Neural progenitor cell (in vitro differentiated cells): Measurements from ENCODE around the gene PARP16. TPM values are rescaled to one million over a fixed set of nuclear protein-coding genes. Genes with fewer than 3 reads are reported as not detected.

Source experiments
- DNase-seq: peaks from one replicate; pipeline ENCODE4 v3.0.0-alpha.2; 2016; ENCODE audit warnings: low spot score
- H2AFZ ChIP-seq: fragments of 200-600 bp; sonication (generic); replicated peaks from 2 replicates; pipeline ENCODE4 v1.6.1; 2016; ENCODE audit warnings: antibody characterized with exemption
- H3F3A ChIP-seq: fragments of 200-600 bp; sonication (generic); 2 replicates; pipeline ENCODE4 v1.6.1; 2016; ENCODE audit warnings: antibody characterized with exemption, low read depth
- H3K27ac ChIP-seq: fragments of 200-600 bp; sonication (generic); 2 replicates; pipeline ENCODE4 v1.5.1; 2016; ENCODE audit warnings: mild to moderate bottlenecking
- H3K27me3 ChIP-seq: fragments of 200-600 bp; sonication (generic); 2 replicates; pipeline ENCODE4 v1.6.1; 2016; ENCODE audit warnings: mild to moderate bottlenecking, moderate library complexity
- H3K36me3 ChIP-seq: fragments of 200-600 bp; sonication (generic); 2 replicates; pipeline ENCODE4 v1.5.1; 2016
- H3K4me1 ChIP-seq: fragments of 200-600 bp; sonication (generic); 2 replicates; pipeline ENCODE4 v1.6.1; 2016; ENCODE audit warnings: mixed run types
- H3K4me2 ChIP-seq: fragments of 200-600 bp; sonication (generic); 2 replicates; pipeline ENCODE4 v1.6.1; 2016
- H3K4me3 ChIP-seq: fragments of 200-600 bp; sonication (generic); 2 replicates; pipeline ENCODE4 v1.5.1; 2016
- H3K79me2 ChIP-seq: fragments of 200-600 bp; sonication (generic); 2 replicates; pipeline ENCODE4 v1.6.1; 2016; ENCODE audit warnings: low read depth
- H3K9ac ChIP-seq: fragments of 200-600 bp; sonication (generic); 2 replicates; pipeline ENCODE4 v1.6.1; 2016
- H3K9me3 ChIP-seq: fragments of 200-600 bp; sonication (generic); 2 replicates; pipeline ENCODE4 v1.5.1; 2016; ENCODE audit warnings: low read depth
- H4K20me1 ChIP-seq: fragments of 200-600 bp; sonication (generic); 2 replicates; pipeline ENCODE4 v1.6.1; 2016; ENCODE audit warnings: low read depth
- H3K27ac Mint-ChIP-seq: 3 replicates; pipeline ENCODE4 v1.8.0; 2021; ENCODE audit warnings: mixed read lengths
- H3K27me3 Mint-ChIP-seq: 2 replicates; pipeline ENCODE4 v1.8.0; 2022; ENCODE audit warnings: low read depth, mild to moderate bottlenecking, inconsistent platforms, moderate library complexity, mixed read lengths; ENCODE audit not compliant: insufficient read depth
- H3K36me3 Mint-ChIP-seq: 3 replicates; pipeline ENCODE4 v1.8.0; 2021; ENCODE audit warnings: mixed read lengths
- H3K4me1 Mint-ChIP-seq: 3 replicates; pipeline ENCODE4 v1.8.0; 2021; ENCODE audit warnings: mixed read lengths
- H3K4me3 Mint-ChIP-seq: 3 replicates; pipeline ENCODE4 v1.8.0; 2021; ENCODE audit warnings: mild to moderate bottlenecking, moderate library complexity, mixed read lengths
- H3K9me3 Mint-ChIP-seq: 3 replicates; pipeline ENCODE4 v1.8.0; 2020; ENCODE audit warnings: mixed read lengths
- EZH2 ChIP-seq: fragments of 200-600 bp; sonication (generic); IDR thresholded peaks from 2 replicates; pipeline ENCODE4 v1.6.1; 2017; ENCODE audit warnings: antibody characterized with exemption, mild to moderate bottlenecking, moderate library complexity
- EZH2phosphoT487 ChIP-seq: fragments of 200-600 bp; sonication (generic); IDR thresholded peaks from 2 replicates; pipeline ENCODE4 v1.6.1; 2017; ENCODE audit warnings: antibody characterized with exemption
- total RNA-seq: library from RNA; depleted of rRNA; stranded (reverse); fragments of >200 nt; gene quantifications from 2 replicates; pipeline ENCODE4 v1.2.3, GENCODE V29; 2015; ENCODE audit warnings: low replicate concordance
- TF ChIP-seq, protein P1 (sequence below): fragments of 200-600 bp; sonication (generic); IDR thresholded peaks from 2 replicates; pipeline ENCODE4 v1.5.1; 2017; ENCODE audit warnings: antibody characterized with exemption, mild to moderate bottlenecking

The PARP16 gene, protein sequence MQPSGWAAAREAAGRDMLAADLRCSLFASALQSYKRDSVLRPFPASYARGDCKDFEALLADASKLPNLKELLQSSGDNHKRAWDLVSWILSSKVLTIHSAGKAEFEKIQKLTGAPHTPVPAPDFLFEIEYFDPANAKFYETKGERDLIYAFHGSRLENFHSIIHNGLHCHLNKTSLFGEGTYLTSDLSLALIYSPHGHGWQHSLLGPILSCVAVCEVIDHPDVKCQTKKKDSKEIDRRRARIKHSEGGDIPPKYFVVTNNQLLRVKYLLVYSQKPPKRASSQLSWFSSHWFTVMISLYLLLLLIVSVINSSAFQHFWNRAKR
- 5.7 and 9.4 TPM in 2 replicates for total RNA-seq

DNA sequence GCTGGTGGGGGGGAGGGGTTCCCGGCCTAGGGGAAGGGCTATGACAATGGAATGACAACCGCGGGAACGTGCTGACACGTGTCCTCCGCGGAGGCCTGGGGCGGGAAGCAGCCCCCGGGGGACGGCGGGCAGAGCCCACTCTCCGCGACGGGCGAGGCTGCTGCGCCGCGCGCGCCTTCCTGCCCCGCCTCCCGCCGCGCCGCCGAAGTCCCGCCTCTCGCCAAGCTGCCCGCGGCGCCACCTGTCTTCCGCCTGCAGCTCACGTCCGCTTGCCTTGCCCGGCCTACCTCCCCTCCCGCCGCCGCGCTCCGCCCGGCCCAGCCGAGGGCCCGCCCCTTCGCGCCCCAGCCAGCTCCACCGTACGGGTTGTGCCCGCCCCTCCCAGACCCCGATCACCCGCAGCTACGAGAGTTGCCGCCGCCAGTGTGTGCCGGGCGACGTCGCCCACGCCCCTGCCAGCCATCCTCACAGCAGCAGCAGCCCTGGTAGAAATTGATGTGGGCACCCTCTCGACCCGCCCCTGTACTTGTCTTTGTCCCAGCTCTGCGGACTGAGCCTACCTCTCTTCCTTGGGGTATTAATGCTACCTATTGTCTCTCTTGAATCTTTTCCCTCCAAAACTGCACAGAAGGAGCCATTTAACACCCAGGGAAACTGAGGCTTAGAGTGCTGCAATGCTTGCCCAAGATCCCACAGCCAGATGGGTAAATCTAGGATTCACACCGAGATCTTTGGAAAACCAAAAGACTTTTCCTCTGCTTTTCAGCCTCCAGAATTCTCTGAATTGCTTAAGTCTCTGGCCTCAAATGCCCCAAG, at the start of gene PARP16:
TSS of gene PARP16 (minus strand) at position 180 of the 816 bp plus-strand sequence. CDS start 457 bp downstream, outside the sequence.
- no peaks in the 10 kb centered on the region for H3K9me3 ChIP-seq
- H3K79me2 ChIP-seq: no peaks in the 10 kb centered on the region
- H3F3A ChIP-seq: peaks cover 20% of the 10 kb centered on the region
- DNase-seq: peak; percentile 96
- Mint-ChIP-seq H3K27ac (peak within 1 kb of the TSS; percentile 47), H3K4me1 (peaks cover 19% of the 10 kb centered on the region), H3K36me3 (peaks cover 15% of the 10 kb centered on the region), H3K4me3 (peak within 1 kb of the TSS; percentile 87), H3K27me3 (peaks cover 6% of the 10 kb centered on the region), H3K9me3 (no peaks in the 10 kb centered on the region)
- TF ChIP-seq, protein P1, sequence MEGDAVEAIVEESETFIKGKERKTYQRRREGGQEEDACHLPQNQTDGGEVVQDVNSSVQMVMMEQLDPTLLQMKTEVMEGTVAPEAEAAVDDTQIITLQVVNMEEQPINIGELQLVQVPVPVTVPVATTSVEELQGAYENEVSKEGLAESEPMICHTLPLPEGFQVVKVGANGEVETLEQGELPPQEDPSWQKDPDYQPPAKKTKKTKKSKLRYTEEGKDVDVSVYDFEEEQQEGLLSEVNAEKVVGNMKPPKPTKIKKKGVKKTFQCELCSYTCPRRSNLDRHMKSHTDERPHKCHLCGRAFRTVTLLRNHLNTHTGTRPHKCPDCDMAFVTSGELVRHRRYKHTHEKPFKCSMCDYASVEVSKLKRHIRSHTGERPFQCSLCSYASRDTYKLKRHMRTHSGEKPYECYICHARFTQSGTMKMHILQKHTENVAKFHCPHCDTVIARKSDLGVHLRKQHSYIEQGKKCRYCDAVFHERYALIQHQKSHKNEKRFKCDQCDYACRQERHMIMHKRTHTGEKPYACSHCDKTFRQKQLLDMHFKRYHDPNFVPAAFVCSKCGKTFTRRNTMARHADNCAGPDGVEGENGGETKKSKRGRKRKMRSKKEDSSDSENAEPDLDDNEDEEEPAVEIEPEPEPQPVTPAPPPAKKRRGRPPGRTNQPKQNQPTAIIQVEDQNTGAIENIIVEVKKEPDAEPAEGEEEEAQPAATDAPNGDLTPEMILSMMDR: peak; percentile 43
- TF ChIP-seq EZH2phosphoT487 (no peak), EZH2 (no peak)
- peak within 1 kb of the TSS; percentile 58 for H3K4me3 ChIP-seq
- H2AFZ ChIP-seq: peak within 1 kb of the TSS; percentile 62
- peak within 1 kb of the TSS; percentile 43 for H3K27ac ChIP-seq
- H4K20me1 ChIP-seq: no peaks in the 10 kb centered on the region
- H3K27me3 ChIP-seq: peaks cover 11% of the 10 kb centered on the region
- H3K4me2 ChIP-seq: peak within 1 kb of the TSS; percentile 77
- peaks cover 6% of the 10 kb centered on the region for H3K4me1 ChIP-seq
- no peak within 1 kb of the TSS for H3K9ac ChIP-seq
- no peaks in the 10 kb centered on the region for H3K36me3 ChIP-seq

DNA sequence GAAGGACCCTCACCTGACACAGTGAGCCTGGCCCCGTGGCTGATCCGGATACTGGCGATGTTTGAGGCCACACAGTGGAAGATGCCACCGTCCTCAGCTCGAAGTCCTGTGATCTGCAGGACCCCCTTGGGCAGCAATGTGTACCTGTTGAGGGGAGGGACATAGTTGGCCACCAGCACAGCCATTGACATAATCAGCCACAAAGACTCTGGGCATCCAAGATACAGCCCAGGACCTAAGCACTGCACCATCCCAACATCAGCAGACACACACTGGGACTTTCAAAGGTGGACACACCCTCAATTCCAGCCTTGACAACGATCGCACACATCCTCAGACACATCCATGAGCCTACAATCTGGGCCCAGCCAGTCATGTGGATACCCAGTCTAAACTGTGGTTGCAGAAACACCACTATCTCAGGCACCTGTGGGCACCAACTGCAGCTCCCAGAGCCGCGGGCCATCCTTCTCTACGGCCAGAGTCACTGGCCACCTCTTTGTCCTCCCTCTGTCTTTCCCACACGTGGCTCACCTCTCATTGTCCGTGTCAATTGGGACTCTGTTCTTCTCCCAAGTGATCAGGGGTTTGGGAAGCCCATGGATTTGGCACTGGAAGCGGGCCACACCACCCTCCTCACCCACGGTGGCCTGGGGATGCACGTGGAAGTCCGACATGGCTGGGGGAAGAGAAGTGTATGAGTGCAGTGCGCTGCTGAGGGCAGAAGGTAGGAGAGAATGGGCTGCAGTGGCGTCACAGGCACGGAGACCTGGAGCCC, 48.8 kb upstream of the PARP16 start:
- Histone ChIP-seq H3K27ac (no peak overlapping the region), H3K9ac (no peak overlapping the region), H3K36me3 (no peaks in the 10 kb centered on the region), H3K79me2 (no peaks in the 10 kb centered on the region), H3K4me2 (peak overlapping the region; percentile 68), H3K9me3 (no peaks in the 10 kb centered on the region), H3K27me3 (no peaks in the 10 kb centered on the region), H3F3A (peaks cover 33% of the 10 kb centered on the region), H3K4me1 (peaks cover 72% of the 10 kb centered on the region), H4K20me1 (peaks cover 29% of the 10 kb centered on the region), H3K4me3 (no peak overlapping the region), H2AFZ (no peak overlapping the region)
- TF ChIP-seq EZH2: no peak
- no peak for TF ChIP-seq EZH2phosphoT487
- TF ChIP-seq, protein P1: no peak
- H3K4me1 Mint-ChIP-seq: peaks cover 67% of the 10 kb centered on the region
- no peak overlapping the region for H3K4me3 Mint-ChIP-seq
- H3K27me3 Mint-ChIP-seq: peaks cover 6% of the 10 kb centered on the region
- no peaks in the 10 kb centered on the region for H3K9me3 Mint-ChIP-seq
- H3K36me3 Mint-ChIP-seq: peaks cover 6% of the 10 kb centered on the region
- H3K27ac Mint-ChIP-seq: peak overlapping the region; percentile 90
- no peak for DNase-seq

DNA sequence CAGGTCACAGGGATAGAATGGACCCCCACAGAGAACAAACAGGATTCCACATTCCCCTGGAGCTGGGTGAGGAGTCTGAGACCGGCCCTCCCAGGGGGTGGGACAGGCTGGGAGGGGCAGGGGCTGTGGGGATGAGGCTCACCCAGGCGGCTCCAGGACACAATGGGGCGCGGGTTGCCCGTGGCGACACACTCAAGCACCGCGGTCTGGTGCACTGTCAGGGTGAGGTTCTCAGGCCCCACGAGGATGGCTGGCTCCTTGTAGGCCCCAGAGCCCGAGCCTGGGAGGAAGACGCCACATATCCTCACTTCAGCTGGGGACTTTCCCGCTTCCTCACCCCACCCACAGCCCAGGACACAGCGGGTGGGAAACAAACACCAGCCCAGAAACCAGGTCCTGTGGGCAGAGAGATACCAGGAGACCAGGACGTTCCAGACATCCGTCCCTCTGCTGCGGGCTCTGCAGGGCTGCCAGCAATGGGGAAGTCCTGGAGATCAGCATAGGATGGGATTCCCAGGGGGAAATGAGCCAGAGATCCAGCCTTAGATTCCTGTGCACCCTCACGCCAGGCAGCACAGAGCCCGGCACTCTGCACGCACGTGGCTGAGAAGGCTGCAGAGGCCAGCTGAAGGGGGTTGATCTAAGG, 48.0 kb upstream of the PARP16 start:
- peaks cover 60% of the 10 kb centered on the region for H3K4me1 Mint-ChIP-seq
- H3K36me3 Mint-ChIP-seq: peaks cover 8% of the 10 kb centered on the region
- peak overlapping the region; percentile 76 for H3K27ac Mint-ChIP-seq
- no peaks in the 10 kb centered on the region for H3K9me3 Mint-ChIP-seq
- Histone ChIP-seq H3K9ac (no peak overlapping the region), H3K27ac (no peak overlapping the region), H3F3A (peaks cover 33% of the 10 kb centered on the region), H3K4me2 (peak overlapping the region; percentile 68), H3K27me3 (no peaks in the 10 kb centered on the region), H3K36me3 (no peaks in the 10 kb centered on the region), H2AFZ (no peak overlapping the region), H4K20me1 (peaks cover 28% of the 10 kb centered on the region), H3K4me3 (no peak overlapping the region), H3K9me3 (no peaks in the 10 kb centered on the region), H3K4me1 (peaks cover 65% of the 10 kb centered on the region), H3K79me2 (no peaks in the 10 kb centered on the region)
- DNase-seq: peak; percentile 74
- TF ChIP-seq, protein P1: no peak
- peaks cover 6% of the 10 kb centered on the region for H3K27me3 Mint-ChIP-seq
- H3K4me3 Mint-ChIP-seq: peak overlapping the region; percentile 64
